HG02763 (cell line): Measurements from ENCODE around the gene LIN7C.
A peak's percentile ranks its signal among the peaks of the same experiment; 100 is the strongest.
"Not testable (repeated sequence)": the region's sequence is repeated elsewhere in the genome, so short reads cannot be mapped to it uniquely, and the experiment has no call there.

Experiments used
- ATAC-seq: cut with Tn5 transposase; IDR thresholded peaks from one replicate; pipeline ENCODE4 v1.9.1; 2021; ENCODE audit warnings: mild to moderate bottlenecking, moderate library complexity; ENCODE audit not compliant: unreplicated experiment

The LIN7C gene, protein sequence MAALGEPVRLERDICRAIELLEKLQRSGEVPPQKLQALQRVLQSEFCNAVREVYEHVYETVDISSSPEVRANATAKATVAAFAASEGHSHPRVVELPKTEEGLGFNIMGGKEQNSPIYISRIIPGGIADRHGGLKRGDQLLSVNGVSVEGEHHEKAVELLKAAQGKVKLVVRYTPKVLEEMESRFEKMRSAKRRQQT

GRCh38 chr11:27506200-27507182 lies at the start of gene LIN7C:
LIN7C (minus strand) TSS chr11:27506769; CDS start chr11:27506752, 17 bp downstream.
- peak; percentile 94 for ATAC-seq

DNA sequence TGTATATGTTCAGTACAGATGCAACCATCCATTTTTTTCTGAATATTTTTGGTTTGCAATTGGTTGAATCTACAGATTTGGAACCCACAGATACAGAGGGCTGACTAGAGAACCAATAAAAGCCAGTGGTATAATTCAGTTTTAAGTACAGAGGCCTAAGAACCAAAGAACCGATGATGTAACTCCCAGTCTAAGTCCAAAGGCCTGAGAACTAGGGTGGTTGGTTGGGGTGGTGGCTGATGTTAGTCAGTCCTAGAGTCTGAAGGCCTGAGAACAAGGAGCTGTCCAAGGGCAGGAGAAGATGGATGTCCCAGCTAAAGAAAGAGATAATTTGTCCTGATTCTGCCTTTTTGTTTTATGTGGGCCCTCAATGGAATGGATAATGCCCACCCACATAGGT lies 48.7 kb upstream of the LIN7C start:
- no peak for ATAC-seq

GRCh38 chr11:27553186-27553585 lies 46.6 kb upstream of the LIN7C start:
- no peak for ATAC-seq

GRCh38 chr11:27552341-27552740 lies 45.8 kb upstream of the LIN7C start:
- ATAC-seq: no peak

- ATAC-seq: no peak
Measured at GRCh38 chr11:27551127-27551526, 44.6 kb upstream of the LIN7C start.

DNA sequence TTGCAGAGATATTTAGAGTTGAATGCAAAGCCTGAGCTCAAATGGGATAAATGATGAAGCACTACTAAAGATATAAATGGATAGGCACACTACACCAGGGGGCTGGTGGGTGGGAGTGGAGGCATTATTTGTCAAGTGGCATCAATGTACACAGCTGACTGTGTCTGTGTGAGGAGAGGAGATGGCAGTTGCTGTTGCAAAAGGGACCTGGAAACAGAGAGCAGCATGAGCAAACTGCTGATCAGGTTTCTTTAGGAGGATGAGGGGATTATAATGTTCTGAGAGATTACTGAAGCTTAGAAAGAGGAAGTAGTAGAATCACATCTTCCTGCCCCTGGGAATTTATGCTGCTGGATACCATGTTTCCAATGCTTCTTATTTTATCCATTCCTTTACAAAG lies 39.4 kb upstream of the LIN7C start:
- no peak for ATAC-seq

GRCh38 chr11:27545035-27545434 lies 38.5 kb upstream of the LIN7C start:
- no peak for ATAC-seq

- ATAC-seq: no peak
Measured at GRCh38 chr11:27541790-27542189, 35.2 kb upstream of the LIN7C start.

DNA sequence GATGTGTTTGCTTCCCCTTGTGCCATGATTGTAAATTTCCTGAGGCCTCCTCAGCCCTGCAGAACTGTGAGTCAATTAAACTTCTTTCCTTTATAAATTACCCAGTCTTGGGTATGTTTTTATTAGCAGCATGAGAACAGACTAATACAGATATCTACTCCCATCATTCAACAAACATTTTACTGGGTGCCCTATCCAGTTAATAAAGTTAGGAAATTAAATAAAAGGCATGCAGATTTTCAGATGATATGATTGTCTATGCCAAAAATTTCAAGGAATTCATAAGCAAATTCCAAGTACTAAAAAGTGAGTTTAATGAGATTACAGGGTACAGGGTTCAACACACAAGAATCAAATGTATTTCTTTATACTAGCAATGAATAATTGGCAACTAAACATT lies 33.5 kb upstream of the LIN7C start:
- no peak for ATAC-seq

DNA sequence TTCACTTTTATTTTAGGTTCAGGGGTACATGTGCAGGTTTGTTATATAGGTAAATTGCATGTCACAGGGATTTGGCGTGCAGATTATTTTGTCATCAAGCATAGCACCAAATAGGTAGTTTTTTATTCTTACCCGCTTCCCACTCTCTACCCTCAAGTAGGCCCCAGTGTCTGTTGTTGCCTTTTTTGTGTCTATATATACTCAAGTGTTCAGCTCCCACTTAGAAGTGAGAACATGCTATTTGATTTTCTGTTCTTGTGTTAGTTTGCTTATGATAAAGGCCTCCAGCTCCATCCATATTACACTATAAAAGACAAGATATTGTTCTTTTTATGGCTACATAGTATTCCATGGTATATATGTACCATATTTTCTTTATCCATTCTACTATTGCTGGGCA lies 28.5 kb upstream of the LIN7C start:
- ATAC-seq: no peak

GRCh38 chr11:27532652-27533325 lies 26.2 kb upstream of the LIN7C start:
- no peak for ATAC-seq

GRCh38 chr11:27528712-27529111 lies 22.1 kb upstream of the LIN7C start:
- ATAC-seq: no peak

DNA sequence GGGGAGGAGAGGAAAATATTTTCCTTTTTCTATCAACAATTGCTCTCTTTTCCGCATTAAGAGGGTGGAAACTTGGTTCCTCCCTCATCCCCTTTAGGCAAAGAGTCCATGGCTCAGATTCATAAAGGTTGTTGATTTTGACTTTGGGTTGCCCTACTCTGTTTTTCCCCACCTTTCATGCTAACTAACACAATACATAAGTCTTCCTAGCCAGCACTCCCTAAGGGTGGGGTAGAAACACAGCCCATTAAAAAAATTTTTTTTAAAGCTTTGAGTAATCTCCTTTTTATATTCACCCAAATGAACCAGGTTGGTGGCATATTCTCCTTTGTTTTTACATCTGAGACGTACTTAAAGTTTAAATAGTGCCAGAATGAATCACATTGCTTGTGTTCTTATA lies 20.0 kb upstream of the LIN7C start:
- no peak for ATAC-seq

- ATAC-seq: no peak
Measured at GRCh38 chr11:27525824-27526516, 19.4 kb upstream of the LIN7C start.

- ATAC-seq: no peak
Measured at GRCh38 chr11:27524155-27524554, 17.6 kb upstream of the LIN7C start.

DNA sequence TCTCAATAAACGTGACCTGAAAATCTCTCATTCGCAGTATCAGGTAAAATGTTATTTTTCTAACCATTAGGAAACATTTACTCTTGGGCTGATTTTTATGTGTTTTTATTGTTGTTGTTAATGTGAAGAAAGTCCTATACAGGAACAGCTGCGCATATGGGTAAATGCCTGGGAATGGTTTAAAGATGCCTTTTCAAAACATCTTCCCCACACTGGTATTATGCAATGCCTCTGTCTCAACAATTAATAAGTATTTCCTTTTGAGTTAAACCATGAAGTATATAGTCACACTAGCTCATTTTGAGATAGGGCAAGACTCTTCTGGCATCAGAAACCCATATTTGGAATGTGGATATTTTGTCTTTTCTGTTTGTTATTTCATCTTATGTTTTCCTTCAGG lies 13.7 kb upstream of the LIN7C start:
- ATAC-seq: no peak

- ATAC-seq: no peak
Measured at GRCh38 chr11:27518518-27518917, 11.9 kb upstream of the LIN7C start.

GRCh38 chr11:27517490-27517889 lies 10.9 kb upstream of the LIN7C start:
- not testable (repeated sequence) for ATAC-seq

DNA sequence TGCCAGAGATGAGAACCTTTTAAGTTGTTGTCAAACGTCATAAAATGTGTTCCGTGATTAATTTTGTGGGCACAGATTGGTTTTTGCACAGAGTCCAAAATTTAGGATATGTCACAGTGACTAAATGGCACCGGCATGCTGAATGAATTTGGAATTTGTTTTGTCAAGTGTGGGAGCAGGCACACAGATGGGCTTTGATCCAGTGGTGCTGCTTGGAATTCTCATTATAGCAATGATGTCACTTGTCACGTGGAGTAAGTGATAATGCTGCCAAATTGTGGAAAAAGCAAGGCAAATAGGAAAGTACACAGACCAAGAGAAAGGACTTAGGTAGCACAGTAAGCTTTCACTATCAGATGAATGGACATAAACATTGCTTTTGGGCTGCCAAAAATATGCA lies 8.0 kb upstream of the LIN7C start:
- no peak for ATAC-seq

DNA sequence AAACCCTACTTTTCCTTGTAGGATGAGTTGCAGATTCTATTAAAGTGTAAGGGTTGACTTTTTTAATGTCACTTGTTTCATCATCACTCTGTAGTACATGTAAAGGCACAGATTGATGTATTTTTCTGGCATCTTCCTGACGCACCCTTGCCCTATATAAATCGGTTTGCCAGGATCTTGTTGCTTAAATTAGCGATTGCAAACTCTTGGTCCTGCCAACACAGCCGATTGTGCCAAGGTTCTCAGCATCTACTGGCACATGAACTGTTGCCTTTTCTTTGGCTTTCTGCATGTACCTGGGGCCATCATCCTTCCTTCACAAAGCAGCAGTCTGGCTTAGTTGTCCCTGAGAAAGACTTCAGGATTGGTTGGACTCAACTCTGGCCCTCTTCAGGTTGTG lies 7.5 kb upstream of the LIN7C start:
- ATAC-seq: no peak

DNA sequence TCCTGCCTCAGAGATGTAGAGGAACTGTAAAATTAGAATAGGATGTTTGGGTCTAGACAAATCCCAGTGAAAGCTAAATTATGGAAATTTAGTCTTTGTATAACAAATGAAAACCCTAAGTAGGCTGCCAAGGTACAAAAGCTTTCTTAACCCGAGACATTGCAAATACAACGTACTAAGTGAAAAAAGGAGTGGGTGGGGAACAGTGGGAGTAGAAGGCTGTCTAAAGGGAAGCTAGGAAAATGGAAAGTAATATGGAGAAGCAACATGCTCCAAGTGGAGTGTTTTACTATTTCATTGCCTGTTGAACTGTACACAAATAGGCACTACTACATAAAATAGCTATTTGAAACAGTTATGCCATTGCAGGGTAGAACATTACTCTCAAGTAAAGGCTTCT lies 6.8 kb upstream of the LIN7C start:
- no peak for ATAC-seq
